Calu3 (cell line): ENCODE measurements around the gene TSSC4. TPM values are rescaled to one million over a fixed set of nuclear protein-coding genes. Genes with fewer than 3 reads are reported as not detected.

ENCODE experiments used
- BruUV-seq: library from RNA; stranded (reverse); fragments of 400-500 nt; replicated peaks from 2 replicates; lab custom pipeline; 2021; lab: Mats Ljungman, UMichigan
- CTCF ChIA-PET: fragments of 300-600 bp; sonication (Branson Sonifier 250); formaldehyde crosslinking; loops from one replicate; lab custom pipeline; 2022; ENCODE audit warnings: antibody characterized with exemption; lab: Charles Lee
- DNase-seq: peaks from one replicate; pipeline ENCODE4 v3.0.0; 2022
- H3K27ac Mint-ChIP-seq: one replicate; pipeline ENCODE4 v1.8.0; 2022; ENCODE audit warnings: mixed read lengths; ENCODE audit not compliant: unreplicated experiment
- H3K27me3 Mint-ChIP-seq: one replicate; pipeline ENCODE4 v1.8.0; 2022; ENCODE audit warnings: mixed read lengths; ENCODE audit not compliant: unreplicated experiment
- H3K36me3 Mint-ChIP-seq: one replicate; pipeline ENCODE4 v1.8.0; 2022; ENCODE audit warnings: mild to moderate bottlenecking, moderate library complexity, mixed read lengths; ENCODE audit not compliant: insufficient read depth, unreplicated experiment
- H3K4me1 Mint-ChIP-seq: one replicate; pipeline ENCODE4 v1.8.0; 2022; ENCODE audit warnings: mild to moderate bottlenecking, low read depth, mixed read lengths; ENCODE audit not compliant: unreplicated experiment
- H3K4me3 Mint-ChIP-seq: one replicate; pipeline ENCODE4 v1.8.0; 2022; ENCODE audit warnings: mild to moderate bottlenecking, low read depth, moderate library complexity, mixed read lengths; ENCODE audit not compliant: unreplicated experiment
- H3K9me3 Mint-ChIP-seq: one replicate; pipeline ENCODE4 v1.8.0; 2022; ENCODE audit warnings: low read depth, mixed read lengths; ENCODE audit not compliant: unreplicated experiment
- CTCF ChIP-seq: fragments of 200-600 bp; IDR thresholded peaks from one replicate; pipeline ENCODE4 v1.8.0; 2022; ENCODE audit warnings: antibody characterized with exemption; ENCODE audit not compliant: unreplicated experiment
- intact Hi-C: fragments of 100-400 bp; cut with micrococcal nuclease; formaldehyde crosslinking; loops from one replicate; pipeline ENCODE4 v1.10.0; 2022; ENCODE audit not compliant: unreplicated experiment
- total RNA-seq: library from RNA; stranded (reverse); gene quantifications from 2 replicates; pipeline ENCODE4 v1.2.3, GENCODE V29; 2022

TSSC4 gene
- total RNA-seq, 1 experiment from 2014 or later = 49.4 TPM

GRCh38 chr11:2368178-2368850, 32.2 kb upstream of the TSSC4 start:
- H3K36me3 Mint-ChIP-seq = no peaks in the 10 kb centered on the region
- no peaks in the 10 kb centered on the region for H3K9me3 Mint-ChIP-seq
- H3K27ac Mint-ChIP-seq = no peak overlapping the region
- CTCF ChIA-PET = no interaction called here
- BruUV-seq = no TSS peak
- no peaks in the 10 kb centered on the region for H3K4me1 Mint-ChIP-seq
- H3K27me3 Mint-ChIP-seq = peaks cover 39% of the 10 kb centered on the region
- intact Hi-C loops = no loop called here
- TF ChIP-seq CTCF = no peak
- DNase-seq = no peak
- no peak overlapping the region for H3K4me3 Mint-ChIP-seq

- BruUV-seq = no TSS peak
- Mint-ChIP-seq H3K27me3 (peaks cover 34% of the 10 kb centered on the region), H3K9me3 (no peaks in the 10 kb centered on the region), H3K27ac (no peak overlapping the region), H3K4me3 (no peak overlapping the region), H3K36me3 (no peaks in the 10 kb centered on the region), H3K4me1 (no peaks in the 10 kb centered on the region)
- intact Hi-C loops = no loop called here
- no peak for DNase-seq
- CTCF ChIA-PET = interaction anchor here (0.6 kb wide), 1 partner anchor 63 kb away, joined by 3 read pairs; no protein-coding TSS in a partner anchor
- no peak for TF ChIP-seq CTCF
These were observed 31.7 kb upstream of the TSSC4 start for GRCh38 chr11:2368851-2369180.

- Mint-ChIP-seq H3K9me3 (no peaks in the 10 kb centered on the region), H3K27me3 (peaks cover 29% of the 10 kb centered on the region), H3K27ac (no peak overlapping the region), H3K36me3 (no peaks in the 10 kb centered on the region), H3K4me3 (no peak overlapping the region), H3K4me1 (no peaks in the 10 kb centered on the region)
- no TSS peak for BruUV-seq
- no peak for DNase-seq
- CTCF ChIA-PET = interaction anchor here (0.6 kb wide), 1 partner anchor 64 kb away, joined by 3 read pairs; no protein-coding TSS in a partner anchor
- no peak for TF ChIP-seq CTCF
- intact Hi-C loops = no loop called here
These were observed 31.2 kb upstream of the TSSC4 start for GRCh38 chr11:2369320-2369719.

GRCh38 chr11:2369896-2370295, 30.7 kb upstream of the TSSC4 start:
- CTCF ChIA-PET = interaction anchor here (0.7 kb wide), 1 partner anchor 1099 kb away, joined by 4 read pairs; no protein-coding TSS in a partner anchor
- no TSS peak for BruUV-seq
- Mint-ChIP-seq H3K27me3 (peaks cover 27% of the 10 kb centered on the region), H3K4me3 (no peak overlapping the region), H3K9me3 (no peaks in the 10 kb centered on the region), H3K4me1 (peaks cover 2% of the 10 kb centered on the region), H3K36me3 (no peaks in the 10 kb centered on the region), H3K27ac (no peak overlapping the region)
- TF ChIP-seq CTCF = no peak
- intact Hi-C loops = no loop called here
- DNase-seq = no peak
